ENCODE measurements around the gene MDFI.

Gene MDFI

DNA sequence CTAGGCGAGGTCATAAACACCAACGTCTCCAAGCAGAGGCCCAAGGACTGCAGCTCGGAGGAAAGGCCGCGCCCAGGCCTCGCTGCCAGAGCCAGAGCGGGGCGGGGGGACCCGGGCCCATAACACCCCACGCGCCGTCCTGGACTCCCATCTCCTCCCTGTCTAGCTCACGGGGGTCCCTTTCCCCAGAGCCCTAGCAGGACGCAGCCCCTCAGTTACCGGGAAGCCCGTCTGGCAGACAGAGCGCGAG, 44.9 kb downstream of the MDFI start:
- TF ChIP-seq CTCF (IDR thresholded peaks at IDR 0.05): no peak
- peaks cover 29% of the 10 kb centered on the region for H3K27me3 Mint-ChIP-seq (ENCODE audit: low read depth, poor library complexity)
- no peaks in the 10 kb centered on the region for H3K36me3 Mint-ChIP-seq (ENCODE audit: low read depth)
- peak overlapping the region; percentile 66 for H3K4me3 Mint-ChIP-seq
- H3K4me1 Mint-ChIP-seq: peaks cover 58% of the 10 kb centered on the region
- H3K27ac Mint-ChIP-seq: no peak overlapping the region
- H3K9me3 Mint-ChIP-seq: no peaks in the 10 kb centered on the region
- no peak for DNase-seq

- Mint-ChIP-seq H3K27me3 (ENCODE audit: low read depth, poor library complexity) (peaks cover 30% of the 10 kb centered on the region), H3K36me3 (ENCODE audit: low read depth) (no peaks in the 10 kb centered on the region), H3K27ac (no peak overlapping the region), H3K4me3 (peak overlapping the region; percentile 66), H3K4me1 (peaks cover 55% of the 10 kb centered on the region), H3K9me3 (no peaks in the 10 kb centered on the region)
- DNase-seq: peak; percentile 88
- peak; percentile 94 for TF ChIP-seq CTCF (IDR thresholded peaks at IDR 0.05)
These were observed 45.4 kb downstream of the MDFI start for GRCh38 chr6:41683523-41684310.

DNA sequence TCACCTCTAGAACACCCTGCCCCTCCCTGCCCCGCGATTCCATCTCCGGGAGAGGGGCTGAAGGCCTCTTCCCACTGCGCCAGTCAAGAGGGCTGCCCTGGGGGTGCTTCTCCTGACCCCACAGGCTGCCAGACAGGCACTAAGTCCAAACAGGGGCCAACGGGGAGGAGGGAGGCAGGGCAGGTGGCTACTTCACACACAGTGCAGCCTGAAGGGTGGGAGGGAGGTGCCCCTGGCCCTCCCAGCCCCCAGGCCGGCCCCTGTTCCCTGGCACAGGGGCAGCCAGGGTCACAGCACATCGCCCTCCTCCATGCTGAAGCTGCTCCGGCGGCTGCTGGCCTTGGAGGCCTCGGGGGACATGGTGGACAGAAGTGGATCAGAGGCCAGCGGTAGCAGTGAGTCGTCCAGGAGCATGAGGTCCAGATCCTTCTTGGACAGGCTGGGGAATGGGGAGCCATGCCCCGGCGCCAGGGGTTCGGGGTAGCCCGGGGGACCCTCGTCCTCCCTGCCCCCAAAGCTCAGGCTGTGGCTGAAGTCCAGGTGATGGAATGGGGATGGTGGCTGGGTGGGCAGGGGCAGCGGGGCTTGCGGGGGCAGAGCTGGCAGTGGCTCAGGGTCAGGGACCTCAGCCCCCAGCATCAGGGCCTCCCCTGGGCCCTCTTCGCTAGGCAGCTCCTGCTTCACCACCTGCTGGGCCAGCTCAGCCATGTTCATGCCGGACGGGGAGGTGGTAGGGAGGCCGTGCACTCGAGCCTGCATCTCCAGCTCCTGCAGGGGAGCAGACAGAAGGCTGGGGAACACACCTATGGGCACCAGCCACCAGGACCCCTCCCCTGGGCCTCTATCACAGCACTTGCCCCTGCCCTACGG, 46.3 kb downstream of the MDFI start:
- peak overlapping the region; percentile 42 for H3K4me3 Mint-ChIP-seq
- no peaks in the 10 kb centered on the region for H3K36me3 Mint-ChIP-seq (ENCODE audit: low read depth)
- DNase-seq: no peak
- peaks cover 35% of the 10 kb centered on the region for H3K27me3 Mint-ChIP-seq (ENCODE audit: low read depth, poor library complexity)
- peaks cover 52% of the 10 kb centered on the region for H3K4me1 Mint-ChIP-seq
- H3K9me3 Mint-ChIP-seq: no peaks in the 10 kb centered on the region
- H3K27ac Mint-ChIP-seq: no peak overlapping the region
- TF ChIP-seq CTCF (IDR thresholded peaks at IDR 0.05): no peak

DNA sequence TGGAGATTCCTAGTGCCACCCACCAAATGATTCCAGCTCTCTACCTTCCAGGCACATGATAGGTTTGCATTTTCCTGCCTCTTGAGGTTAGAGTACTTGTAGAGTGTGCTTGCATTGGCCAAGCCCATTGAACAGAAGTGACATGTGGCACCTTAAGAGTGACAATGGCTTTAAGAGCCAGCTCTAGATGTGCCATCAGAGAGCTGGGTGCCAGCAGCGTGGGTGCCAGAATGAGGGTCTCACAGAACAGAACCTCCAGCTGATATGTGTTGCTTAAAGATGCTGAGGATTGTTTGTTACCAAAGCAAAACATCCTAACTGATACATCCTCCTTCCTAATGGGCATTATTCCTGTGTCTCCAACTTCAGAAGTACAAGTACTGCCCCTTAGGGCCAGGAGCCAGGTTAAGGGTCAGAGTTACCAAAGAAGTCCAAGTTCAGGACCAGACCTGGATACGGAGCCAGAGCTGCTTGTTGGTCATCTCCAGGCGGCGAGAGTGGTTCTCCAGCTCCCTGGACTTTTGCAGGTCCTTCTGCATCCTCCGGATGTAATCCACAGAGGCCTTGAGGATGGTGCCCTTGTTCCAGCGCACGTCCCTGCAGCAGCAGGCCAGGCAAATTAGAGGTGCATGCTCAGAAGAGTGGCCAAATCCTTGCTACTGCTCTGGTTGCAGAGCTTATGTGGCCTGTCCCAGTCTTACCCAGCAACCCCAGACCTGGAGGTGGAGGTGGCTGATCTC, 47.5 kb downstream of the MDFI start:
- no peaks in the 10 kb centered on the region for H3K36me3 Mint-ChIP-seq (ENCODE audit: low read depth)
- no peak overlapping the region for H3K27ac Mint-ChIP-seq
- H3K27me3 Mint-ChIP-seq (ENCODE audit: low read depth, poor library complexity): peaks cover 37% of the 10 kb centered on the region
- no peak for DNase-seq
- H3K4me1 Mint-ChIP-seq: peaks cover 41% of the 10 kb centered on the region
- no peaks in the 10 kb centered on the region for H3K9me3 Mint-ChIP-seq
- H3K4me3 Mint-ChIP-seq: no peak overlapping the region
- TF ChIP-seq CTCF (IDR thresholded peaks at IDR 0.05): no peak

DNA sequence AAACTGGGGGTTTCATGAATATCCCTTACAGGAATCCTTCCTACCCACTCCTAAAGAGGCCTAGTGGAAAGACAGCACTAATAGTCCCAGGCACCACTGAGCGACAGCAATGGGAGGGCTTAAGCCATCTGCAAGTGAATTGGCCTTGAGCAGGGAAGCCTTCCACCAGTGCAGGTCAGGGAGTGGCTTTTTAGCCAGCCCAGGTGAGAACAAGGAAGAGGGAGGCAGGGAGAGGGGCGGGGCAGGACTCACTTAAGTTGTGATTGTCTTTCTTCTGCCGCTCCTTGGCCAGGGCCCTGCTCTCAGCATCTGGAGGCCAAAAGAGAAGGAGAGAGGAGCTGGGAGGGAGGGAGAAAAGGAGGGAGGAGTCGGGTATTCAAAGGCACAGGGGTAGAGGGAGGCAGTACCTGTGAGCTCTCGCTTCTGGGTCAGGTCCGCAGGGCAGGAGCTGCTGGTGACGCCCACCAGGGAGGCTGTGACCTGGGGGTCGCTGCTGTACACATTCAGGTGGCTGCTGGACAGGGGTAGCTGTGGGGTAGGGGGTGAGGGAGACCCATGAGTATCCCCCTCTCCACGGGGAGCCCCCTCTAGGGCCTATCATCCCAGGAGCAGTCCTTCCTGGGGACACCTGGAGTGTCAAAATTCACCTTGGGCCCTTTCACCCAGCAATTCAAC, 49.4 kb downstream of the MDFI start:
- no peak overlapping the region for H3K27ac Mint-ChIP-seq
- DNase-seq: no peak
- H3K4me3 Mint-ChIP-seq: no peak overlapping the region
- TF ChIP-seq CTCF (IDR thresholded peaks at IDR 0.05): no peak
- no peaks in the 10 kb centered on the region for H3K9me3 Mint-ChIP-seq
- peaks cover 42% of the 10 kb centered on the region for H3K27me3 Mint-ChIP-seq (ENCODE audit: low read depth, poor library complexity)
- peaks cover 30% of the 10 kb centered on the region for H3K4me1 Mint-ChIP-seq
- H3K36me3 Mint-ChIP-seq (ENCODE audit: low read depth): no peaks in the 10 kb centered on the region

All from nephron progenitor cell (in vitro differentiated cells).